Medulla oblongata (tissue), 1 donor: Measurements from ENCODE around the gene MKNK2.

Experiments
- DNase-seq: peaks from one replicate; pipeline ENCODE4 v3.0.0-alpha.2; 2015; ENCODE audit errors: extremely low spot score

MKNK2 gene

GRCh38 chr19:2080336-2080988 is 29.4 kb upstream of the MKNK2 start:
- no peak for DNase-seq

DNA sequence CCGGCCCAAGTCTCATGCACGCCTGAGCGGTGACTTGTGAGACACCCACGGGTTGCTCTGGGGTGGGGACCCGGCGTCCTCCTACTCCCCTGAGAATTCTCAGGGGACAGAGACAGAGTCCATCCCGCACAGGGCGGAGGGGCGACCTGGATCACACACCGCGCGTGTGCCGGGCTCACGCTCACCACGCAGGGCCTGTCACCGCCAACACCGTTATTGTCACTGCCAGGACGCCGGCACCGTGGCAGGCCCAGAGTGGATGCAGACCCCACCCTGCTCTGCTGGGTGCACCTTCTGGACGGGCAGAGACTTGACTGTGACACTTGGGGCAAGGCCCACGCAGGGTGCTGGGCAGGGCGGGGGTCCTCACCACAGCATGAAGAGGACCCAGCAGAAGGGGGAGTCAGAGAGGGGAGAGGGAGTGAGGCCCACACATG is 28.8 kb upstream of the MKNK2 start:
- no peak for DNase-seq

DNA sequence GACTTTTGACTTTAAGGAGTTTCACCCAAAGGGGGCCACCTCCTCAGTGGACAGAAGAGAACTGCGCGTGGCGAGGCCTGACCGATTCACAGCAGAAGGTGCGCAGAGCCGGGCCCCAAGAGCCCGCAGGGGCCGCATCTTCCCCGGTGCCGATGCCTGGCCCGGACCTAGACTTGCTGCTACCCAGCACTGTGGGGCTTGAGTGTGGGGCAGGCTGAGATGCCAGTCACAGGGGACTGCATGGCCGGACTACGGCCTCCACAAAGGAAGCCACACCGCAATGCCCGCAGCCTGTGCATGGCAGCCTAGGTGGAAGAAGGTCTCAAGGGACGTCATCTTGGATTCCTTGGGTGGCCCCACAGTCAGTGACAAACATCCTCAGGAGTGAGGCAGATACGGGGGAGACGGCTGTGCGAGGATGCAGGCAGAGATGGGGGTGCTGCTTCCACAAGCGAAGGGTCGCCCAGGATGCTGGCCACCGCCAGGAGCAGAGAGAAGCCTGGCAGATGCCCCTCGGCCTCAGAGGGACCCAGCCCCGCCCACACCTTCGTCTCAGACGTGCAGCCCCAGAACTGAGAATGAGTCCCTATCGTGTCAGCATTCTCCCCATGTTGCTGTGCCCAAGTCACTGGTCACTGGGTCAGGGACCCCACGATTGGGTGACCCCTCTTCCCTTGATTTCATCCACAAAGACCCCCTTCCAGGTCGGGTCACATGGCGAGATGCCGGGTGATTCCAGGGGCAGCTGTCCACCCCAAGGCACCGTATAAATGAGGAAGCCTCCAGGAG is 28.2 kb upstream of the MKNK2 start:
- no peak for DNase-seq

GRCh38 chr19:2077833-2078619 is 27.0 kb upstream of the MKNK2 start:
- DNase-seq: no peak

GRCh38 chr19:2077398-2077797 is 26.4 kb upstream of the MKNK2 start:
- DNase-seq: no peak

DNA sequence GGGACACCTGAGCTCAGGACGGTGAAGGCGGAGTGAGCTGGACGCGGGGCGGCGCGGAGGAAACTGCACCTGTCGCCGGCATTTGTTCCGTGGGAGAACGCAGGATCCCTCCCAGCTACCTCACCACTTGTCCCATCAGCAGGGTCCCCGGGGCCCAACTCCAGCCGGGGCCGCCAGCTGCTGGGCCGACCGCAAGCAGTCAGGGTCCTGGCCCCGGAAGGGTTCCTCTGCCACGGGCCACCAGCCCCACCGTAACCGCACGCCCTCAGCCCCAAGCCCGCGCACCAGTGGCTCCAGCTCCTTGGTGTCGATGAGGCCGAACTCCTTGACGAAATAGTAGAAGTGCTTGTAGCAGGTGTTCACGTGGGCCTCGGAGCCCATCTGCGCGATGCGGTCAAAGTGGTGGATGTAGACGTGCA is 25.5 kb upstream of the MKNK2 start:
- DNase-seq: no peak

DNA sequence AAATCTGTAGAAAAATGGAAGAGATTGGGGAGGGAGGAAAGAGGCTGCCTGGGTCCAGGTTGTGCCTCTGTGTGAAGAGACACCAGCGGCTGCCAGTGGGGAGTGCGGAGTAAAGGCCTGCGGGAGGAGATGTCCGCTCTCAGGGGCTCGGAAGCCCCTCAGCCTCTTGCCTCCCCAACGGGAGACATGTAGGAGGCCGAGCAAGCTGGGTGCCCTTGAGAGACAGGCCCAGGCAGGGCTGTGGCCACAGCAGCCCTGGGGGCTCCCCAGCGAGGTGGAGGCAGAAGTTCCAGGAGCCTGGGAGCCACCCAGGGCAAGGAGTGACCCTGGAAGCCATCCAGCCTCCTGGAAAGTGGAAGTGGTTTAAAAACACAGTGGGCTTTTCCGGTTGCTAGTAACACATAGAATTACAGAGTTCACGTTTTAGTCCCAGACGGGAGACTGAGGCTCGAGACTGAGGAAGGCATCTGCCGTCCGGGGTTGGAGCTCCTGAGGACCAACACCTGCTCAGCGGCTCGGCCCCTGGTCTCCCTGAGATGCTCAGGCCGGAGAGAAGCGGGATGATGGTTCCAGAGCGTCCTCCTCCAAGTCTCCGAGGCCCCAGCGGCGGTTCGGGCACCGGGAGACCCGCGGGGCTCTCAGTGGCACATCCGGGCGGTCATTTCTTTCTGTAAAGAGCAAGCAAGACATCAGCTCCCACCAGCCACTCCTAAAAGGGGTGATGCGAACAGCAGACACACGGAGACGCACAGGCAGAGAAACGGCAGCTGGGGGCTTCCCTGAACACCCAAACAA is 21.9 kb upstream of the MKNK2 start:
- no peak for DNase-seq

GRCh38 chr19:2070986-2071673 is 20.1 kb upstream of the MKNK2 start:
- no peak for DNase-seq

DNA sequence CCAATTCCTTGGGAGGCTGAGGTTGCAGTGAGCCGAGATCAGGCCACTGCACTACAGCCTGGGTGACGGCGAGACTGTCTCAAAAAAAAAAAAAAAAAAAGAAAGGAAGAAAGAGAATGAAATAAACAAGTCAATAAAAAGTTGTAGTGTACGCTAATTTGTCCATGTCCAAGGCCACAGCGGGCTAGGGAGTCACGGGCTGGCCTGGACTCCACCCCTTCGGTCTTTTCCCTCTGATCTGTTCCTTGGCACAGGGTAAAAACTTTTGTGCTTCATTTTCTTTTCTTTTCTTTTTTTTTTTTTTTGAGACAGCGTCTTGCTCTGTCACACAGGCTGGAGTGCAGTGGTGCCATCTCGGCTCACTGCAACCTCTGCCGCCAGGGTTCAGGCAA is 19.4 kb upstream of the MKNK2 start:
- no peak for DNase-seq

DNA sequence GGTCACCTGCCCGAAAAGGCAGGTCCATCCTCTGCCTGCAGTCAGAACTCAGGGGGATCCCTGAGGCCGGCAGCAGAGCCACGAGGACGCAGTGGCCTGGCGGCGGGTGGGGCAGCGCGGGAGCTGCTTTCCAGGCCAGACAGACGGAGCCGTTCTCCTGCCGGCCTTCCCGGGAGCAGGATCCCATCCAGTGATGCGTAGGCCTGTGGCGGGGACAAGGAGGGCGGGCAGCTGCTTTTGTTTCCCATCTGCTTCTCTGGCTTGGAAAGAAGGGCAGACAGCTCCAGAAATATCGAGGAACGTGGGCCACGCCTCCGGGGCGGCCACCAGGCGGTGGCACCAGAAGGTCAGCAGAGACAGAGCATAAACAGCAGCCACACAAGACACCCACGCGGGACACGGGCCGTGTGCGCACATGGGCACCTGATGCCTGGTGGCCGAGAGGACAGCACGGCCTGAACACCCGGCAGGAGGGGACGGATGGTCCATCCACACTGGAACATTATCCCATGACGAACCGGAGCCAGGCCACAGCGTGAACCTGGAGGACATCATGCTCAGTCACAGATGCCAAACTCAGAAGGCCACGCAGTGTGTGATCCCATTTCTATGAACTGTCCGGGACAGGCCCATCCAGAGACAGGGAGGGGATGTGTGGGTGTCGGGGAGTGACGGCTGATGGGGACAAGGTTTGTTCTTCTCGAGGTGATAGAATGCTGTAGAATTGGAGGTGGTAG is 13.9 kb upstream of the MKNK2 start:
- peak; percentile 75 for DNase-seq

- no peak for DNase-seq
Observed at GRCh38 chr19:2064395-2064787, 13.3 kb upstream of the MKNK2 start.

- DNase-seq: no peak
Observed at GRCh38 chr19:2063824-2064223, 12.8 kb upstream of the MKNK2 start.

DNA sequence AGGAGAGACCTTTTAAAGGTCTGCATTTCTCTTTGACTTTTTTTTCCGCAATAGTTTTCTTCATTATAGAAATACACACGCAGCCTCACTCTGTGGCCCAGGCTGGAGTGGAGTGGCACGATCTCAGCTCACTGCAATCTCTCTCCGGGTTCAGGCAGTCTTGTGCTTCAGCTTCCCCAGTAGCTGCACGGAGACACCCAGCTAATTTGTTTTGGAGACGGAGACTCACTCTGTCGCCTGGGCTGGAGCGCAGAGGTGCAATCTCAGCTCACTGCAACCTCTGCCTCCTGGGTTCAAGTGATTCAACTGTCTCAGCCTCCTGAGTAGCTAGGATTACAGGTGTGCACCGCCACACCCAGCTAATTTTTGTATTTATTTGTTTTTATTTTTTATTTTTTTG is 11.7 kb upstream of the MKNK2 start:
- no peak for DNase-seq

DNA sequence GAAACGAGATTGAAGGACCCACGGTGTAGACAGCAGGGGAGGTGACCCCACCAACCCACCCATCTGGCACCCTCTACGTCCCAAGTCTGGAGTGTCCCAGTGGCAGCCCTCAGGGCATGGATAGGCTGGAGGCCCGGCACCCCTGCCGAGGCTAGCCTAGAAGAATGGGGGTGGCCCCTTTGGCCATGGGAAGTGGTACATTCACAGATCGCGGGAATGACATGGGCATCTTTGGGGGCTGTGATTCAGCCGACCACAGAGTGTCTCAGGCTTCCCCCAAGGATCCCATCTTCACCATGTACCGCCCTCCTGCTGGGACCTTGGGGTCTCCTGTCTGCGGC is 11.3 kb upstream of the MKNK2 start:
- DNase-seq: no peak

- peak; percentile 99 for DNase-seq
Observed at GRCh38 chr19:2061495-2062388, 10.7 kb upstream of the MKNK2 start.

DNA sequence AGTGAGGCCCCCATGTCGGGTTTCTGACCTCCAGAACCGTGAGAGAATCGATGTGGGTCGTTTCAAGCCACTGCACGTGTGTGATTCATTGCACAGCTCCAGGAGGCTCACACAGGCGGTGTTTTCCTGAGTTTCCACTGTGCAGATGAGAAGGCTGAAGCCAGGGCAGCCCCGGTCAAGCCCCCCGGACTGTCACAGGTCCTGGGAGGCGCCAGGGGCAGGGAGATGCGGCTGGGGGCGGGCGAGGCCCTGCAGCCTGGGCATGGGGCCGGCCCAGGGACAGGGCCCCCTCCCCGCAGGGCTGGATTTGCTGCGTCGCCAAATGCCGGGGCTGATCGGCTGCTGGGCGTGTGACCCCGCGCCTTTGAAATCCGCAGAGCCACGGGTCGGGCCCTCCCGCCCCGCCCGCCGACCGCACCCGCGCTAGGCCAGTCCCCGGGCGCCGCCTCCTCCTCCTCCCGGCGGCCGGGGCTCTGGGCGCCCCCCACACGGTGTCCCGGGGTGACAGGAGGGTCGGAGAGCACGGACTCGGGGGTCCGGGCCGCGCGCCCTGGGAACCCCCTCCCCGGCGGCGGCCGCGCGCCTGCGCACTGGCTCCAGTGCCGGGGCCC is 9.9 kb upstream of the MKNK2 start:
- DNase-seq: peak; percentile 77

GRCh38 chr19:2059422-2060201 is 8.6 kb upstream of the MKNK2 start:
- DNase-seq: peak; percentile 83
